OCI-LY7 (cell line): ENCODE measurements around the gene GPHA2.

Experiments used
- EZH2phosphoT487 ChIP-seq: fragments of 200-600 bp; sonication (generic); IDR thresholded peaks from 2 replicates; pipeline ENCODE4 v1.6.1; 2018; ENCODE audit warnings: low read depth, borderline replicate concordance, mild to moderate bottlenecking, mixed run types, antibody characterized with exemption, low read length, moderate library complexity, mixed read lengths
- TF ChIP-seq, protein P1 (sequence below): fragments of 200-600 bp; sonication (generic); conservative IDR thresholded peaks from 2 replicates; pipeline ENCODE4 v1.5.1; 2014; ENCODE audit warnings: mild to moderate bottlenecking, antibody characterized with exemption, low read length, moderate library complexity, mixed read lengths

DNA sequence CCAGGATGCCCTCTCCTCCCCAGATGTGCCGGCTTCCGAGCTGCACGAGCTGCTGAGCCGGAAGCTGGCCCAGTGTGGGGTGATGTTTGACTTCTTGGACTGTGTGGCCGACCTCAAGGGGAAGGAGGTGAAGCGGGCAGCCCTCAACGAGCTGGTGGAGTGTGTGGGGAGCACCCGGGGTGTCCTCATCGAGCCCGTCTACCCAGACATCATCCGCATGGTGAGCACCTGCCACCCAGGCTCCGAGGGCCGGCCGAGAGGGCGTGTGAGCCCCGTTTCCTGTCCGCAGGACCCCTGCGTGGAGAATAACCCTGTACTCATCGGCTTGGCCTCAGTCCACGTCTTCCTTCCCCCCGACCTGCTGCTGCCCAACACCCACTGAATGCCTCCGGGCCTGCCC is 9.0 kb downstream of the GPHA2 start:
- TF ChIP-seq, protein P1, sequence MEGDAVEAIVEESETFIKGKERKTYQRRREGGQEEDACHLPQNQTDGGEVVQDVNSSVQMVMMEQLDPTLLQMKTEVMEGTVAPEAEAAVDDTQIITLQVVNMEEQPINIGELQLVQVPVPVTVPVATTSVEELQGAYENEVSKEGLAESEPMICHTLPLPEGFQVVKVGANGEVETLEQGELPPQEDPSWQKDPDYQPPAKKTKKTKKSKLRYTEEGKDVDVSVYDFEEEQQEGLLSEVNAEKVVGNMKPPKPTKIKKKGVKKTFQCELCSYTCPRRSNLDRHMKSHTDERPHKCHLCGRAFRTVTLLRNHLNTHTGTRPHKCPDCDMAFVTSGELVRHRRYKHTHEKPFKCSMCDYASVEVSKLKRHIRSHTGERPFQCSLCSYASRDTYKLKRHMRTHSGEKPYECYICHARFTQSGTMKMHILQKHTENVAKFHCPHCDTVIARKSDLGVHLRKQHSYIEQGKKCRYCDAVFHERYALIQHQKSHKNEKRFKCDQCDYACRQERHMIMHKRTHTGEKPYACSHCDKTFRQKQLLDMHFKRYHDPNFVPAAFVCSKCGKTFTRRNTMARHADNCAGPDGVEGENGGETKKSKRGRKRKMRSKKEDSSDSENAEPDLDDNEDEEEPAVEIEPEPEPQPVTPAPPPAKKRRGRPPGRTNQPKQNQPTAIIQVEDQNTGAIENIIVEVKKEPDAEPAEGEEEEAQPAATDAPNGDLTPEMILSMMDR = no peak
- TF ChIP-seq EZH2phosphoT487 = no peak
